Stimulated activated CD4-positive, alpha-beta T cell treated with anti-CD3 and anti-CD28 coated beads, Interleukin-4, amount 100 ng/mL, for 48 hours (primary cell): ENCODE results near the gene ZMYND12.

Experiments used
- DNase-seq, 2 donors: peaks; one replicate each; pipeline ENCODE4 v3.0.0-alpha.2; 2020; ENCODE audit warnings: low read depth in 2 of 2

Gene ZMYND12

DNA sequence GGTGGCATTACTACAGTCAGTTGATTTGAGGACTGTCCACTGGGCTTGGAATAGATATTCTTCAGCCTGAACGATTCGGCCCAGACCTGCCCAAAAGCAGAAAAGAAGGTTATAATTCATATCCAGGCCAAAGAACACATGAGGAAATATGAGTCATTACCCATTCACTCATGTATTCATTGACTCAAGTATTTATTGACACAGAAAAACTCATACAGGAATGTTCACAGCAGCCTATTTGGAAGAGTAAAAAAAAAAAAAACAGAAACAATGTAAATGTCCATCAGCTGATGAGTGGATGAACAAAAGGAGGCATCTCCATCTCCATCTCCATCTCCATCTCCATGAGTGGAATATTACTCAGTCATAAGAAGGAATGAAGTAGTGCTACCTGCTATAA is 15.9 kb downstream of the ZMYND12 start:
- no peak for DNase-seq

- DNase-seq = no peak
Observed at GRCh38 chr1:42434340-42434739, 21.5 kb downstream of the ZMYND12 start.

GRCh38 chr1:42433369-42433768 is 22.5 kb downstream of the ZMYND12 start:
- DNase-seq = no peak

GRCh38 chr1:42432714-42433113 is 23.1 kb downstream of the ZMYND12 start:
- DNase-seq = no peak

- no peak for DNase-seq
Observed at GRCh38 chr1:42431514-42431913, 24.3 kb downstream of the ZMYND12 start.

DNA sequence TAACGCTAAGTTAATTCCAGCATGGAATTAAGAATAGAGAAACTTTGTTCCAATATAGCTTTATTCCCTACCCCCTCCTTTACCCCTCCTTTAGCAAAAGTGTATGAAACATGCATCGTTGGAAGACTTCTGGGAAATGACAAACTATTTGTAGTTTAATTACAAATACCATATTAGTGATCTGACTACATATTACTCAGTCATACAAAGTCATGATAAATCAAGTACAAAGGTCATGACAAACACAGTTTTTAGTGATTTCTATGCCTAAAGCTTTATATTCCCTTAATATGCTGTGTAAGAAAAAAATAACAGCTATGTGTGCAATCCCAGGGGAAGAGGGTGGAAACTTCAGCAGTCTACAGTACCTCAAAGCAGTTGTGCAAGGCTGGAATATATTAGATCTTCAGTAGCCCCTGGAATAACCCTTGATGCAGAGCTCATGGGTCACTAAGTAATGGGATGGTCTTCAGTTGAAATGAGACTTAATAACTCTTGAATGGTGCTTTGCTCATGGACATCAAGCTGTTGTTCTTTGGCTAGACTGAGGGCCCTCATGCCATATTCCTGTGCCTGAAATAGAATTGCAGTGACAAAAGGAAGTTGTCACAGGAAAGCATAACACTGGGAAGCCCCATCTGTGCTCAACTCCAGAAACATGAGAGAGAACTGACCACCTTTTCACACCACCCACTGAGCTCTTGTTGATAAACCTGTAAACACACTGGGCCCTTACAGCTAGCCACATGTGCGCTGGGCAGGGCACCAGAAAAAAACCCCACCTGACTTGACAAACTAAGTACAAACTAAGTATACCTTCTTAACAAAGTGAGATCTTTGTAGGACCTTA is 25.3 kb downstream of the ZMYND12 start:
- DNase-seq = no peak

GRCh38 chr1:42429603-42430002 is 26.2 kb downstream of the ZMYND12 start:
- no peak for DNase-seq

GRCh38 chr1:42427240-42427639 is 28.6 kb downstream of the ZMYND12 start:
- no peak for DNase-seq

GRCh38 chr1:42424201-42424600 is 31.6 kb downstream of the ZMYND12 start:
- DNase-seq = no peak

- DNase-seq = no peak
Observed at GRCh38 chr1:42423681-42424080, 32.1 kb downstream of the ZMYND12 start.

GRCh38 chr1:42422737-42423136 is 33.1 kb downstream of the ZMYND12 start:
- DNase-seq = no peak

GRCh38 chr1:42420911-42421585 is 34.8 kb downstream of the ZMYND12 start:
- no peak for DNase-seq

DNA sequence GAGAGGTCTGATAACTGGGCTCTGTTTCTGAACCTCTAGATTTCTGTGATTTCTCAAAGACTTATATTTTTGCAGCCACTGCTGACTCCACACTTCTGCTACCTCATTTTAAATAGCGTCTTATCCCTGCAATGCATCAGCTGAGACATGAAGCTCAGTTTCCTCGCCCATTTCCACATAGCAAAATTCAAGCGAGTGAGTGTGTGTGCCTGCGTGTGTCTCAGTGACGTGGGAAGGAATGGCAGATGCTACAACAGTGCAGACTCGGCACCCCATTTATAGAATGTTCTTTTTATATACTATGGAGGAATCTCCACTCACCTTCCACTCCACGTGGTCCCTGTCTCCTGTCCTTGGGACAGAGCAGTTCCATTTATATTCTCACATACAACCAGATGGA is 35.7 kb downstream of the ZMYND12 start:
- no peak for DNase-seq

DNA sequence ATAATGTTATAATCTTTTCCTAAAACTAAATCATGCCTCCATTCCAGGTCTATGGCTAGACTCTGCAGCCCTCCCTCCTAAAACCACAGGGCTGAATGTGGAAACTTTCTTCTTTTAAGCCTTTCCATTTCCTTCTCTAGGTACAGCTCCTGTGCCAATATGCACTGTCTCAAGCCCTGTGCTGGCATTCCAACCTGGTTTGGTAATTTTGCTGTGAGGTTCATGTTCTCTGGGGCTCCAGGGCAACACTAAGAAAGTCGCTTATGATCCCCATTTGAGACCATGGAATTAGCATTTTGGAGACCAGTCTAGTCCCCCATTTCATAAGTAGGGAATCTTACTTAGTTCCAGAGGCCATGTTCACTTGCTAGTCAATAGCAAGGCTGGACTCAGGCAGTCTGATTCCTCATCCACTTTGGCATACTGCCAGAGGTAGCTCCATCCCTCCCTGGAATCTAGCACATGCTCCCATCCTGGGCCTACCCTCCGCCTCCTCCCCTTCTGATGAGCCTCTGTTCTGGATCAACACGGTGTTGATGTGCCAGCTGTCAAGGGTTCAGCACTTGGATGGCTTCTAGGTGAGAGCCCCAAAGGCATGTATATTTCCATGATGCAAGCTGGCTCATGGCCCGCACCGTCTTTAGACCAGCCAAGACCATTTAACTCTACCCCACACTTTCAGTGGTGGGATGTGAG is 36.5 kb downstream of the ZMYND12 start:
- DNase-seq = no peak

DNA sequence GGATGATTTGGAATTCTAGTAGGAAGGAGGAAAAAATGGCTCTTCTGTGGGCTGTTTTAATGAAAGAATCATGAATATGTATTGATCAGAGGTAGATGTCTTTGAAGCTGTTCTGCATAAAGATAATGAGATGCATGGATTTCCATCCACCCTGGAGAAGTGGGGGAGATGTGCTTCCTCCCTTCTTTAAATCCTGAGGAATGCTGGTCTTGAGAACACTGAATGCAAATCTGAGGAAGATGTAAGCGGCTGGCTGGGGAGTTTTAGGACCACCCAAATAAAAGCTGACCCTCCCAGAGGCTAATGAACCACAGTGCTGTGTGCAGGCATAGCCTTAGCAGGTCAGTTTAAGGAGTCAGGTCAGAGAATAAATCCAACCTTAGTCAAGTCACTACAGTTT is 37.3 kb downstream of the ZMYND12 start:
- DNase-seq = no peak

DNA sequence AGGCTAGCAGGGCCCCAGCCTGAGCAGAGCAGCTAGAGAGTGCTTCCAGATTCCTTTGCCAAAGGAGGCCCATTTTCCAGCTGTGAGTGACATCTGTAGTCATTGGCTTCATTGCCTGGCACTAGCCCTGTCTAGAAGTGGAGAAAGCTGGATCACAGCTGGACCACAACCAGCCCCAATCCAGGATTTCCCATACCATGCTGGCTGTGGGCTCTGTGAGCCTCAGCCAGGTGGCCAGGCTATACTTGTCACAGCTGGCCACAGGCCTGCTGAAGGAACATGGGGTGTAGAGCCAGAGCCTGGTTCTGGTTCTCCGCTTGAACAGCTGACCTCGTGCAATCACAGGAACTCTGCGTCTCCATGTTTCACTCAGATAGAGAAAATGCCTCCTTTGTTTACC is 38.7 kb downstream of the ZMYND12 start:
- DNase-seq = no peak

- DNase-seq = no peak
Observed at GRCh38 chr1:42414551-42415496, 41.0 kb downstream of the ZMYND12 start.

- no peak for DNase-seq
Observed at GRCh38 chr1:42403880-42404400, 51.9 kb downstream of the ZMYND12 start.

GRCh38 chr1:42399315-42400100 is 56.3 kb downstream of the ZMYND12 start:
- DNase-seq = no peak
